HepG2 (cell line): ENCODE data around the gene RAB24. TPM values are rescaled to one million over a fixed set of nuclear protein-coding genes. Genes with fewer than 3 reads are reported as not detected.
A peak's percentile ranks its signal among the peaks of the same experiment; 100 is the strongest.

Experiments
- ATAC-seq: fragments of 200-7000 bp; cut with Tn5 transposase; 3 replicates; pipeline ENCODE4 v1.9.1; 2020; ENCODE audit warnings: mild to moderate bottlenecking, moderate library complexity
- BruUV-seq: library from RNA; stranded (reverse); fragments of 400-500 nt; replicated peaks from 2 replicates; lab custom pipeline; 2021; lab: Mats Ljungman, UMichigan
- CTCF ChIA-PET: fragments of 300-600 bp; formaldehyde crosslinking; extraction: SDS; loops from one replicate; lab custom pipeline; 2021; ENCODE audit warnings: low total read pairs, inconsistent platforms, low intra/inter-chr PET ratio; lab: Yijun Ruan, JAX
- POLR2A ChIA-PET: fragments of 350-600 bp; sonication (Branson Sonifier 250); formaldehyde crosslinking; loops from one replicate; lab custom pipeline; 2020; ENCODE audit warnings: antibody characterized with exemption, inconsistent platforms; lab: Yijun Ruan, JAX
- DNase-seq: peaks from one replicate; pipeline ENCODE4 v3.0.0-alpha.2; 2015; ENCODE audit warnings: low spot score
- FAIRE-seq: peaks from 3 replicates; lab custom pipeline; 2011; peaks lifted over from hg19 to GRCh38; lab: Jason Lieb, UNC
- H2AFZ ChIP-seq: one replicate; pipeline ENCODE4 v1.6.1; 2011; ENCODE audit warnings: low read length, inconsistent platforms
- H3K27ac ChIP-seq: fragments of 300-600 bp; 3 replicates; pipeline ENCODE4 v1.8.0; 2011; ENCODE audit warnings: mixed run types, mild to moderate bottlenecking, mixed read lengths, low read length, inconsistent platforms; ENCODE audit not compliant: insufficient read depth; ENCODE audit errors: extremely low read length
- H3K27me3 ChIP-seq, 2 experiments: fragments of 200-600 bp in 1 of 2; 2 replicates in 1 of 2; 3 replicates in 1 of 2; pipeline versions ENCODE4 v1.6.0 to v1.8.0; 2011; ENCODE audit warnings: low read length in 2 of 2, mild to moderate bottlenecking in 2 of 2, moderate library complexity in 2 of 2, inconsistent platforms in 1 of 2; ENCODE audit not compliant: insufficient read depth in 2 of 2, control insufficient read depth in 1 of 2
- H3K36me3 ChIP-seq, 2 experiments: fragments of 200-600 bp in 1 of 2; replicated peaks in 1 of 2; 2 replicates in 1 of 2; 3 replicates in 1 of 2; pipeline versions ENCODE4 v1.5.1 to v1.8.0; 2011; ENCODE audit warnings: low read length in 2 of 2, inconsistent platforms in 1 of 2; ENCODE audit not compliant: insufficient read depth in 2 of 2, control insufficient read depth in 1 of 2
- H3K4me1 ChIP-seq: 2 replicates; pipeline ENCODE4 v1.5.1; 2012; ENCODE audit warnings: low read length, inconsistent platforms; ENCODE audit not compliant: insufficient read depth
- H3K4me2 ChIP-seq: 2 replicates; pipeline ENCODE4 v1.6.0; 2011; ENCODE audit warnings: low read depth, low read length, inconsistent platforms
- H3K4me3 ChIP-seq, 3 experiments: fragments of 200-600 bp in 1 of 3; sonication (generic), shearing (Covaris generic) in 1 of 3; replicated peaks in 1 of 3; 2 replicates each; pipeline ENCODE4 v1.5.1; 2011 to 2016; ENCODE audit warnings: low read length in 3 of 3, inconsistent platforms in 2 of 3, low read depth in 2 of 3, mild to moderate bottlenecking in 2 of 3, control low read depth in 1 of 3, mixed read lengths in 1 of 3; ENCODE audit not compliant: insufficient read depth in 1 of 3
- H3K79me2 ChIP-seq: one replicate; pipeline ENCODE4 v1.6.1; 2011; ENCODE audit warnings: low read length, inconsistent platforms; ENCODE audit not compliant: insufficient read depth
- H3K9ac ChIP-seq: 2 replicates; pipeline ENCODE4 v1.6.0; 2011; ENCODE audit warnings: mild to moderate bottlenecking, low read depth, low read length, inconsistent platforms; ENCODE audit not compliant: insufficient read depth
- H3K9me3 ChIP-seq: 2 replicates; pipeline ENCODE4 v1.5.1; 2012; ENCODE audit warnings: mild to moderate bottlenecking, low read length
- H4K20me1 ChIP-seq: 2 replicates; pipeline ENCODE4 v1.6.0; 2011; ENCODE audit warnings: inconsistent platforms, mild to moderate bottlenecking, low read length, moderate library complexity; ENCODE audit not compliant: insufficient read depth
- MYC ChIP-seq: sonication (generic); formaldehyde crosslinking; IDR thresholded peaks from 2 replicates; pipeline ENCODE4 v1.9.0; 2021; ENCODE audit warnings: missing genetic modification reagents, borderline replicate concordance
- SP2 ChIP-seq: sonication (generic); formaldehyde crosslinking; IDR thresholded peaks from 2 replicates; pipeline ENCODE4 v1.5.1; 2020; ENCODE audit warnings: mild to moderate bottlenecking, missing genetic modification reagents
- ZNF788 ChIP-seq: sonication (generic); formaldehyde crosslinking; IDR thresholded peaks from 2 replicates; pipeline ENCODE4 v1.5.0; 2020; ENCODE audit warnings: mild to moderate bottlenecking, missing genetic modification reagents, borderline replicate concordance
- WGBS: methylation state at CpG from one replicate; pipeline ENCODE4 v1.1.6; 2017; ENCODE audit warnings: low lambda C conversion rate; 5-methylcytosine and 5-hydroxymethylcytosine counted together
- in situ Hi-C: cut with HindIII; loops from 2 replicates; pipeline ENCODE4 v1.10.0; 2017; ENCODE audit warnings: low pct_unique_long_range_greater_than_20kb; ENCODE audit not compliant: extremely low pct_ligation_motif_present
- intact Hi-C: fragments of 100-400 bp; cut with micrococcal nuclease; formaldehyde crosslinking; loops from one replicate; pipeline ENCODE4 v1.10.0; 2022; ENCODE audit not compliant: unreplicated experiment
- polyA plus RNA-seq, 8 experiments: library from polyadenylated mRNA; depleted of rRNA in 3 of 8; stranded (reverse) in 7 of 8; unstranded in 1 of 8; fragments of >200 nt; fragmentation: Illumina TruSeq in 4 of 8; extraction: Trizol in 4 of 8; gene quantifications; 2 replicates each; pipeline versions ENCODE4 v1.2.1 to v1.2.3, GENCODE V29; 2011 to 2016; ENCODE audit warnings: low read depth in 4 of 8, missing spikeins in 1 of 8, mixed read lengths in 1 of 8; ENCODE audit not compliant: insufficient read depth in 1 of 8
- total RNA-seq, 5 experiments: library from RNA; depleted of rRNA; stranded (reverse); fragments of >200 nt; fragmentation: Illumina TruSeq; extraction: Trizol; gene quantifications; 2 replicates each; pipeline ENCODE4 v1.2.3, GENCODE V29; 2016; ENCODE audit warnings: low read depth in 1 of 5
- TF ChIP-seq, protein P1 (sequence below): sonication (generic); formaldehyde crosslinking; IDR thresholded peaks from 2 replicates; pipeline ENCODE4 v1.4.0; 2020; ENCODE audit warnings: missing genetic modification reagents, low read depth, mild to moderate bottlenecking, borderline replicate concordance

Gene RAB24
- total and polyA plus RNA-seq, 2 of the 13 experiments (the other 11 are each of a cell fraction or from before 2014, with no cell fraction given) = 22.9 to 63.7 TPM

DNA sequence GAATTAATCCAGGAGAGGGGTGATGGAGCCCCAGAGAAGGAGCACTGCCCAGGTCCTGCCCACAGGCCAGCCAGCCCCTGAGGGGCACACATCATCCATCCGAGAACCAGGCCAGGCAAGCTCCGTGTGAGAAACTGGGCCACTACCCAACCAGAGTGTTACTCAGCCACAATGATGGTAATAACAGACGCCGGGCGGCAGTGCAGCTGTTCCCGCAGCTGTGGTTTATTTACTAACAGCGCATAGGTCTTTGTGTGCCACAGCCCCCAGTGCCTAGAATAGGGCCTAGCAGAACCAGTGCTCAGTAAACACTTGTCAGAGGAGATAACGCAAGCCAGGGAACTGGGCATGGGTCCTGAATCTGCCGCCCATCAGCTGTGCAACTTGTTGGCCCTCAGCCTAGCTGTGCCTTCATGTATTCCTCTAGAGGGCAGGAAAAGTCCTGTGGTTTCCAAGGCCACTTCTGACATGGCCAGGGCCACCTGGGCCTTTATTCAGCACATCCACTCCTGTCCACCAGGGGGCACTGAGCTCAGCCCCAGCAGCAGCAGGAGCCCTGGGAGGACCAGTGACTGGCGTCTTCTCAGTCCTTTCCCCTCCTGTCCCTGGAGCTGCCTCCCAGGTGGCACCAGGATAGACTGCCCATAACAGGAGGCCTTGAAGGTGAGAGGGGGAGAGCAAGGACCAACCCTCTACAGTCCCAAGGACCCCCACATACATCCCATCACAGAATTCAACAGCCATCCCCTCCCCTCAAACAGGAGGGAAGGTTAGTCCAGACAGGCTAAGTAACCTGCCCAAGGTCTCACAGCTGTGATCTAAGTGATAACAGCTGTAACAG lies 6.1 kb upstream of the RAB24 start (continued):
- TF ChIP-seq ZNF788 (CRISPR knock-in tag) (0 out of 2 replicates have a peak, but pooled peaks have one; percentile 61), MYC (peak; percentile 25; the same call in 1 of the 2 replicates)

DNA sequence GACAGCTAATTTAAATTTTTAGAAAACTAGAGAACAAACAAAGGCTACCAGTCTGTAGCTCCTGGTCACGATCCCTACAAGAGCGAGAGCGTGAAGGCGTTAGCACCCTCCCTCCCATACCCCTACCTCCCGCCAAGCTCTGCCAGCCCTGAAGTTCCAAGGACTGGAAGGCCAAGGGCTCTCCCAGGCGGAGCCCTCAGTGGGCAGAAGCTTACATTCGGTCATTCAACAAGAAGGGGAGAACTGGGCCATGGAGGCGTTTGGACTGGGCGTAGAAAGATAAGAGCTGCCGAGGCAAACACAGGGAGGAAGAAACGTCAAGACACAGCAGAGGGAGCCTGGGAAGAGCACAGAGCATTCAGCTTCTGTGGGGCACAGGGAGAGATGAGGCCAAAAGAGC lies 5.2 kb upstream of the RAB24 start:
- 96% methylated on average over 11 of the region's 11 CpGs for WGBS
- no peak overlapping the region for H3K27ac ChIP-seq
- BruUV-seq = no TSS peak
- ATAC-seq (no peak), FAIRE-seq (no peak)
- no peak overlapping the region for H3K4me2 ChIP-seq
- H3K36me3 ChIP-seq = peaks cover 7 to 27% of the 10 kb centered on the region in 2 experiments
- POLR2A ChIA-PET = interaction anchor here (0.9 to 1.9 kb wide), 4 partner anchors 43 to 146 kb away, joined by 3 to 7 read pairs (median 4); partner anchors contain the start of gene LMAN2
- H3K4me3 ChIP-seq = no peak overlapping the region
- in situ Hi-C loops = no loop called here
- TF ChIP-seq SP2 = no peak
- TF ChIP-seq, protein P1, sequence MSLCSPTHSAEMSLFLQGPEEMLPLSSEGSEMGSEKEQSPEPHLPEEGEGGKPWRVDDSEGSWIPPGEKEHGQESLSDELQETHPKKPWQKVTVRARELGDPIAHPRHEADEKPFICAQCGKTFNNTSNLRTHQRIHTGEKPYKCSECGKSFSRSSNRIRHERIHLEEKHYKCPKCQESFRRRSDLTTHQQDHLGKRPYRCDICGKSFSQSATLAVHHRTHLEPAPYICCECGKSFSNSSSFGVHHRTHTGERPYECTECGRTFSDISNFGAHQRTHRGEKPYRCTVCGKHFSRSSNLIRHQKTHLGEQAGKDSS (CRISPR knock-in tag) = no peak
- TF ChIP-seq, all 625 proteins: peak for 0
- Histone ChIP-seq H3K9me3 (no peaks in the 10 kb centered on the region), H3K27me3 (no peaks in the 10 kb centered on the region; a peak in 1 of 5 replicates), H2AFZ (no peak overlapping the region), H4K20me1 (peaks cover 24% of the 10 kb centered on the region), H3K4me1 (peaks cover 49% of the 10 kb centered on the region), H3K9ac (no peak overlapping the region), H3K79me2 (peaks cover 24% of the 10 kb centered on the region)
- CTCF ChIA-PET = interaction anchor here (1.6 kb wide), 1 partner anchor 28 kb away, joined by 9 read pairs; no protein-coding TSS in a partner anchor
- no peak for DNase-seq
- intact Hi-C loops = no loop called here
